Activated naive CD4-positive, alpha-beta T cell treated with anti-CD3 and anti-CD28 coated beads, Interleukin-2, amount 10 ng/mL, durations not matched to agents 5 hours and 36 hours (primary cell): Measurements from ENCODE around the gene CLIP1. TPM values are rescaled to one million over a fixed set of nuclear protein-coding genes. Genes with fewer than 3 reads are reported as not detected.

Source experiments
- total RNA-seq, 2 experiments: library from RNA; stranded (reverse); gene quantifications; one replicate each; pipeline ENCODE4 v1.2.3, GENCODE V29; 2021

The CLIP1 gene
- 10 to 100 TPM; 60.2 to 63.3 TPM for total RNA-seq

GRCh38 chr12:122421821-122422729 is at the start of gene CLIP1:
TSS of gene CLIP1 (minus strand) at chr12:122422669. CDS start at chr12:122380452, 42,217 bp downstream.

DNA sequence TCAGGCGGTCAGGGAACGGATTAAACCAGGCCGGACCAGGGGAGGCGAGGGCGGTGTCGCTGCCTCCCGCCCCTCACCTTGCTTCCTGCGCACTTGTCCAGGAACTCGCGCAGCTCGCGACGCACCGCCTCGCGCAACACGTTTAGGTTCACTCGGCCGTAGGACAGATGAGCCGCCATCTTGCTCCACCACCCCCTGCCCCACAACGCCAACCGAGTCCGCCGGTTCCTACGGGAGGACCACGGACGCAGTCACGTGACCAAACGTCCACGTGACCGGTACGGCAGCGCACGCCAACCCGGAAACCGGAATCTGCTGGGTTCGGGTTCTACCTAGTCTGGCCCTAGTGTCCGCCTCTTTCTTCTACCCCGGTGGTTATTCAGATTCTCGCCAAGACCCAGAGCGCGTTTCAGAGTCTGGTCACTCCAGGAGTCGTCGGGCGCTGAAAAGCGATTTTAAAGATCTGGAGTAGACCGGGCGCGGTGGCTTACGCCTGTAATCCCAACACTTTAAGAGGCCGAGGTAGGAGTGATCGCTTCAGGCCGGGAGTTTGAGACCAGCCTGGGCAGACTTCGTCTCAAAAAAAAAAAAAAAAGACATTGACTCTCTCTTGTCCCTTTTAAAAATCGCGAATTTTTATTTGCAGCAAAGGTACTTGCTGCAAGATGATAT is 156.1 kb downstream of the CLIP1 start, which contains the start of gene VPS33A:
TSS of gene VPS33A (minus strand) at position 265 of the 672 bp plus-strand sequence. CDS start at position 179, 86 bp downstream.

GRCh38 chr12:122225683-122226365 is 196.6 kb downstream of the CLIP1 start, which contains the start of gene DIABLO:
TSS of gene DIABLO (minus strand) at chr12:122226052. CDS start at chr12:122226014, 38 bp downstream.

Other genes starting within 250 kb of the CLIP1 start
- gene IL31, start 248.4 kb downstream of the CLIP1 start, total RNA-seq, result not detected
- gene LRRC43, start 239.5 kb downstream of the CLIP1 start, total RNA-seq, result not detected
- 1 to 10 TPM; 2.1 TPM for gene B3GNT4, start 219.0 kb downstream of the CLIP1 start, total RNA-seq
- gene DIABLO, start 196.6 kb downstream of the CLIP1 start, total RNA-seq, result 10 to 100 TPM; 34.0 to 35.7 TPM
- gene VPS33A, start 156.2 kb downstream of the CLIP1 start, total RNA-seq, result 10 to 100 TPM; 24.1 to 25.9 TPM
- gene ZCCHC8, start 78.3 kb upstream of the CLIP1 start, total RNA-seq, result 10 to 100 TPM; 39.5 to 39.8 TPM
- 10 to 100 TPM; 81.8 to 90.3 TPM for gene RSRC2, start 104.3 kb upstream of the CLIP1 start, total RNA-seq
- 10 to 100 TPM; 89.9 to 92.2 TPM for gene KNTC1, start 104.6 kb upstream of the CLIP1 start, total RNA-seq